ENCODE results near the gene SLC12A1.

The SLC12A1 gene

GRCh38 chr15:48205981-48206380 is at the start of gene SLC12A1:
Gene SLC12A1, plus strand, starts transcription at chr15:48206302. Its CDS starts 1,418 bp downstream, at chr15:48207720.
- Histone ChIP-seq H3K27me3 (peaks cover 22% of the 10 kb centered on the region), H3K36me3 (no peaks in the 10 kb centered on the region), H3K4me1 (ENCODE audit: control insufficient read depth in 1 of 2, insufficient read depth in 1 of 2, low read depth in 1 of 2, low read length in 1 of 2) (no peaks in the 10 kb centered on the region), H3K27ac (no peak within 1 kb of the TSS), H3K9me3 (no peaks in the 10 kb centered on the region), H3K4me3 (ENCODE audit: low read depth in 1 of 2, low read length in 1 of 2) (no peak within 1 kb of the TSS)
- no peak for TF ChIP-seq CTCF (IDR thresholded peaks at IDR 0.05)

GRCh38 chr15:48168616-48169015 is 37.5 kb upstream of the SLC12A1 start:
- TF ChIP-seq CTCF (IDR thresholded peaks at IDR 0.05) = no peak
- Histone ChIP-seq H3K4me3 (ENCODE audit: low read depth in 1 of 2, low read length in 1 of 2) (no peak overlapping the region), H3K36me3 (no peaks in the 10 kb centered on the region), H3K9me3 (no peaks in the 10 kb centered on the region), H3K4me1 (ENCODE audit: control insufficient read depth in 1 of 2, insufficient read depth in 1 of 2, low read depth in 1 of 2, low read length in 1 of 2) (no peaks in the 10 kb centered on the region), H3K27me3 (no peaks in the 10 kb centered on the region), H3K27ac (no peak overlapping the region)

- no peaks in the 10 kb centered on the region for H3K9me3 ChIP-seq
- H3K4me3 ChIP-seq (ENCODE audit: low read depth in 1 of 2, low read length in 1 of 2) = no peak overlapping the region
- no peak overlapping the region for H3K27ac ChIP-seq
- peaks cover 5% of the 10 kb centered on the region for H3K27me3 ChIP-seq
- no peaks in the 10 kb centered on the region for H3K36me3 ChIP-seq
- H3K4me1 ChIP-seq (ENCODE audit: control insufficient read depth in 1 of 2, insufficient read depth in 1 of 2, low read depth in 1 of 2, low read length in 1 of 2) = no peaks in the 10 kb centered on the region
- no peak for TF ChIP-seq CTCF (IDR thresholded peaks at IDR 0.05)
Observed at GRCh38 chr15:48170981-48171380, 35.1 kb upstream of the SLC12A1 start.

GRCh38 chr15:48175126-48175525 is 31.0 kb upstream of the SLC12A1 start:
- TF ChIP-seq CTCF (IDR thresholded peaks at IDR 0.05) = no peak
- peaks cover 47% of the 10 kb centered on the region for H3K27me3 ChIP-seq
- H3K4me1 ChIP-seq (ENCODE audit: control insufficient read depth in 1 of 2, insufficient read depth in 1 of 2, low read depth in 1 of 2, low read length in 1 of 2) = peaks cover 0 to 11% of the 10 kb centered on the region in 2 experiments
- H3K9me3 ChIP-seq = no peaks in the 10 kb centered on the region
- no peak overlapping the region for H3K27ac ChIP-seq
- H3K4me3 ChIP-seq (ENCODE audit: low read depth in 1 of 2, low read length in 1 of 2) = no peak overlapping the region
- H3K36me3 ChIP-seq = no peaks in the 10 kb centered on the region

- no peak overlapping the region for H3K4me3 ChIP-seq (ENCODE audit: low read depth in 1 of 2, low read length in 1 of 2)
- H3K27me3 ChIP-seq = peaks cover 56% of the 10 kb centered on the region
- H3K27ac ChIP-seq = no peak overlapping the region
Observed at GRCh38 chr15:48176112-48176511, 30.0 kb upstream of the SLC12A1 start.

More at GRCh38 chr15:48176112-48176511, 30.0 kb upstream of the SLC12A1 start:
- H3K9me3 ChIP-seq = no peaks in the 10 kb centered on the region
- no peaks in the 10 kb centered on the region for H3K36me3 ChIP-seq
- no peak for TF ChIP-seq CTCF (IDR thresholded peaks at IDR 0.05)
- H3K4me1 ChIP-seq (ENCODE audit: control insufficient read depth in 1 of 2, insufficient read depth in 1 of 2, low read depth in 1 of 2, low read length in 1 of 2) = peaks cover 0 to 11% of the 10 kb centered on the region in 2 experiments
